Fibroblast of pulmonary artery (primary cell): ENCODE results near the gene PLXNA4.

ENCODE experiments used
- DNase-seq: peaks from one replicate; pipeline ENCODE4 v3.0.0-alpha.2; 2010; ENCODE audit warnings: low read depth
- H3K4me3 ChIP-seq: replicated peaks from 2 replicates; pipeline ENCODE4 v1.5.1; 2011; ENCODE audit warnings: low read depth, mild to moderate bottlenecking, control low read depth, low read length, moderate library complexity
- TF ChIP-seq, protein P1 (sequence below): IDR thresholded peaks from 2 replicates; pipeline ENCODE4 v1.5.1; 2011; ENCODE audit warnings: mild to moderate bottlenecking, control low read depth, low read length, inconsistent platforms; ENCODE audit errors: missing control alignments

Gene PLXNA4

DNA sequence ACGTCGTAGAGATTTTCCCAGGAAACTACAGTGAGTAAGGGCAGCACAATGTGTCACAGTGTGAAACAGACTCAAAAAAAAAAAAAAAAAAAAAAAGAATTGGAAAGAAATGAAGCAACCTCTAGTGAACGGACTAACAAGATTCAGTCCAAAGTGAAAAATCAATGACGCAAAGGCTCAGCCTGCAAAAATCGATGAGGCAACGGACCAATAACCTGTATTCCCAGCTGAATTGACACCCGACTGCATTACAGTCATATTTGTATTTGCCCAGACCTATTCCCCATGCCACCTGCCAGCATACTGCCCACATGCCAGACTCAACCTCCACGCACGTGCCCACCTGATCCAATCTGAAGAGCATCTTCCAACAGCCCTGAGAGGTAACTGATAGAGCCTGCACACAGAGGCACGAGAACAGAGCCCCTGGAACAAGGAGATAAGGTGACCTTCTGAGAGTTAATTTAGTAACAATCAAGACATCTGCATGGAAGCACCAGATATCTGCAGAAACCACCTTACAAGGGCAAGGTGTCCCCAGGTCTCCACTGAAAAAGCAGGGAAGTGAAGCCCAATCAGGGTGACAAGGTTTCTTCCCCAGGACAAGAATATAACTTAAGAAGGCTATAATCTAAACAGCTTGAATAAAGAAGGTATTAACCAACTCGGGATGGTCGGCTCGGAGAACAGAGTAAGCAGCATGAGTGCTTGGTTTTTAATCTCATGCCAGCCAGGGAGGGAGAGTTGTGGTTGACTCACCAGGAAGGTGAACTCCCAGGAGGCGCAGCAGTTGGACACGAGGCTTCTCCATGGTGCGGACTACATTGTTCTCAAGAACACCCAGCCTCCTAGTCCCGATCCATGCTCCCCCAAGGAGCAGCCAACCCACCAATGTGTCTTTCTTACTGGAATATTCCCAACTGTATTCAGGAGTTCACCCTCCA, 48.5 kb downstream of the PLXNA4 start:
- DNase-seq = no peak
- TF ChIP-seq, protein P1, sequence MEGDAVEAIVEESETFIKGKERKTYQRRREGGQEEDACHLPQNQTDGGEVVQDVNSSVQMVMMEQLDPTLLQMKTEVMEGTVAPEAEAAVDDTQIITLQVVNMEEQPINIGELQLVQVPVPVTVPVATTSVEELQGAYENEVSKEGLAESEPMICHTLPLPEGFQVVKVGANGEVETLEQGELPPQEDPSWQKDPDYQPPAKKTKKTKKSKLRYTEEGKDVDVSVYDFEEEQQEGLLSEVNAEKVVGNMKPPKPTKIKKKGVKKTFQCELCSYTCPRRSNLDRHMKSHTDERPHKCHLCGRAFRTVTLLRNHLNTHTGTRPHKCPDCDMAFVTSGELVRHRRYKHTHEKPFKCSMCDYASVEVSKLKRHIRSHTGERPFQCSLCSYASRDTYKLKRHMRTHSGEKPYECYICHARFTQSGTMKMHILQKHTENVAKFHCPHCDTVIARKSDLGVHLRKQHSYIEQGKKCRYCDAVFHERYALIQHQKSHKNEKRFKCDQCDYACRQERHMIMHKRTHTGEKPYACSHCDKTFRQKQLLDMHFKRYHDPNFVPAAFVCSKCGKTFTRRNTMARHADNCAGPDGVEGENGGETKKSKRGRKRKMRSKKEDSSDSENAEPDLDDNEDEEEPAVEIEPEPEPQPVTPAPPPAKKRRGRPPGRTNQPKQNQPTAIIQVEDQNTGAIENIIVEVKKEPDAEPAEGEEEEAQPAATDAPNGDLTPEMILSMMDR = no peak
- no peak overlapping the region for H3K4me3 ChIP-seq

- H3K4me3 ChIP-seq = no peak overlapping the region
- TF ChIP-seq, protein P1 = no peak
- DNase-seq = no peak
These were observed 50.0 kb downstream of the PLXNA4 start for GRCh38 chr7:132526111-132526740.

DNA sequence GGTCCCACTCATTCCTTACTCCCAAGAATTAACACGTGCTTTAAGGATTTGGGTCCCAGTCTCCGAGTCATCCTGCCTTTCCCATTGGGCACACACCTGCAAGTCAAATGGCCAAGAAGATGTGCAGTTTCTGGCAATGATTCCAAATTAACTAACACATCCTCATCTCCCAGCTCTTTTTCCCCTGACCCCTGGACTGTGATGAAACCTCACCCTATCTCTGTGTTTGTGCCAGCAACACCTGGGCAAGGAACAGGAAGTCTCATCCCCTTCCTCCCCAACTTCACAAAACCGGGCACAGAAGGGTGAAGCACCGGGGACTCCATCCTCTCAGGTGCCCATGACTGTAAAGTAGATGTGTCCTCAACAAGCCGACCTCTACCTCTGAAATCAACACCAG, 54.8 kb downstream of the PLXNA4 start:
- TF ChIP-seq, protein P1 = no peak
- no peak overlapping the region for H3K4me3 ChIP-seq
- DNase-seq = no peak

DNA sequence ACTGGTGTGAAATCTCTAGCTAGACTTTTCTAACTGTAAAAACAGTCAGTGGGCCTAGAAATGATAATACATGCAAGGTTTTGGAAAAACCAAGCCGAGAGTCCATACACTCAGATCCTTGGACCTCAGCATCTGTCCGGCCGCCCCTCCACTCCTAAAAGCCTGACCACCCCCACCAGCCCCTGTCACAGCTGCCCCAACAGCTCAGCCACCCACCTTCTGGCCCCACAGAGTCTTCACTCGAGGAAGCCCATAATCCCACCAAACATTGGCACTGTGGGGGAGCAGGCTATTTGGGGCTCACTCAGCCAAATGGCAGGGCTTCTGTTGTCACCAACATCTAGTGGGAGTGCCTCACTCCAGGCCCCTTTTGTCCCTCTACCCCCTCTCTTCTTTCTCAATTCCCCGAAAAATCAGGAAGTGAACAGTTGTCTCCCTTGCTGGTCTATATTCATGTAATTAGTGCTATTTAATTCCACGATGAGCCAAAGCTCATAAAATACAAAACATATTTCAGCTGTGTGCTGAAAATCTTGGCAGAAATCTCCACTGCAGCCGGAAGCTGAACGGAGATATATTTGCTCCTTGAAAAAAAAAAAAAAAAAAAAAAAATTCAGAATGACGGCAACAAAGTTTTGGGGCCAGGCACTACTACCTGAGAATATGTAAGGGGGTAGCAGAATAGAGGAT, 55.5 kb downstream of the PLXNA4 start:
- no peak for DNase-seq
- H3K4me3 ChIP-seq = no peak overlapping the region
- TF ChIP-seq, protein P1 = no peak

DNA sequence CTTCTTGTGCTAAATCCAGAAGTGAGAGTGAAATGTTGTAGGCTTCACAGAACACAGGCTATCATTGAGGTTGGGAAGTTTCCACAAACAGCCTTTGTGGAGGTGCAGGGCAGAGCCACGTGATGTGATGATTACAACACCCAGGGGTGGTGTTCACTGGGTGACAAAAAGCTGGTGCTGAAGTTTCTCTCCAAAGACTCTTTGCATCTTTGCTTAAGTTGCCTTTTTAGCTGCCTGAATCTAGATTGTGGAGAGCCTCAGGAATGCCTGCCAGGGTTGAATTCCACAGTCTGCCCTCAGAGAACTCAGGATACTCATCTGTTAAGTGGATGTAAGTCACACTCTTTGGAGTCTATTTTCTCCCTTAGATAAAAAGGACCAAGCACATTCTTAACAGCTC, 56.3 kb downstream of the PLXNA4 start:
- no peak overlapping the region for H3K4me3 ChIP-seq
- DNase-seq = no peak
- TF ChIP-seq, protein P1 = no peak

DNA sequence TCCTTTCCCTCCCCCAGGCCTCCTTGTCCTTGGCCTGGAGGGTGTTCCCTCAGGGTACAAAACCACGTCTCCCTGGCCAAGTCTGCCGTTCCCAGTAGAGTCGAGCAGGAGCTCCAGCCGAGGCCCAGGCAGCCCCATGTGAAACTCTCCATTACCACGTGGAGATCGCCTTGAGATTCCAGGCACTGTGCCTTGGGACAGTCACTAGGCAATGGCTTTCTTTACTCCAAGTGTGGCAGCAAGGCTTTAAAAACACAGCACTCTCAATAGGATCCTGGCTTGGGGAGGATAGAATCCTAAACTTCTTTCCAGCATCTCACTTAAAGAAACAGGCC, 57.5 kb downstream of the PLXNA4 start:
- TF ChIP-seq, protein P1 = no peak
- no peak for DNase-seq
- H3K4me3 ChIP-seq = no peak overlapping the region
